Hematopoietic multipotent progenitor cell treated with erythropoietin and hydrocortisone succinate and interleukin-3 and kit ligand, for 15 days (in vitro differentiated cells): Measurements from ENCODE around the gene TNS3.

Experiments used
- DNase-seq: peaks from one replicate; pipeline ENCODE4 v3.0.0-alpha.2; 2015; ENCODE audit warnings: low spot score

The TNS3 gene

DNA sequence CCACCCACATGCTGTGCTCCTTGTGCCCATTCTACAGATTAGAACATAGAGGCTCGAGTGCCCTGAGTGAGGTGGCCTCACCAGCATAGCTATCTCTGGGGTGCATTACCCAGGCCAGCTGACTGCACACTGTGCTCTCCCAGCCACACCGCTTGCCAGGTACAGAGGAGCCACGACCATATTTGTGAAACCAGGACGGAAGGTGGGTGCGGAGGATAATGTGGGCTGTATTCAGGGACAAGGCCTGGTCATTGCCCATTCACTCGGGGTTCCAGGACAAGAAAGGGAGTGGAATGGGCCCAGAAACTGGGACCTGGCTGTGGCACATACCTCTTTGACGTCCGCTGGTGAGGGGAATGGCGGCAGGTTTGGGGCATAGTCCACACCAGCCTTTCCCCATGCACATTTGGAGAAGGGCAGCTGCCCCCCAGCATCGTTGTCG lies 236.0 kb downstream of the TNS3 start:
- DNase-seq, result no peak

DNA sequence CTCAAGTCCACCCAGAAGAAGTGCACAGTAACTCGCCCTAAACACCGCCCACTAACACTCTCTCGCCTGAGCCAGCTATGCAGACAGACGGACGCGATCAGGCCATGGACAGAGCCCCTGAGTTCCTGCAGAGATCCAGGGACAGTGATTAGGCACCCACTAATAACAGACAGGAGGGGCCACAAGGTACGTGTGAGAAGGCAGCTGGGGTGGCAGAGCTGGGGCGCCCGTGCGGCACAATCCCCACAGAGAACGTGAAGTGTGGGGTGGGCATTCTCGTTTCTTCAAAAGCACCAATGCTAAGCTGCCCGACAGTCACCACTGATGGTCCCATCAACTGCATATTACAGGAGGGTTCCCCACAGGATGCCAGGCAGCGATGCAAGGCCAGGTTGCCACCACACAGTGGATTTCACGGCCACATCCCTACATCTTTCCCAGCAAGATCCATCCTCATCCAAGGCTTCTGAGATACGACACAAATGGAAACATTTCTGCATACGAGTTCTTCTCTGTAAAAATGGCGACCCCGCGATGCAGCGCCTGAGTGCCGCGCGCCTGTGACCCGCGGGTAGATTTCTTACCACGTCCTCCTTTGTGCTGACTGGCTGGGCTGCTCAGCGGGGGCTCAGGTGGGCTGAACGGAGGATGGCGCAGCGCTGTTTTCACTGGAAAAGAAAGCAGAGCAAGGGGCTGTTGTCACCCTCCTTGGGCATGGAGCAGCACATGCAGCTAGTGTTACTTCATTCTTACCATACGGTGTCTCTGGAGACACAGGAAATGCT lies 237.5 kb downstream of the TNS3 start:
- DNase-seq, result no peak

DNA sequence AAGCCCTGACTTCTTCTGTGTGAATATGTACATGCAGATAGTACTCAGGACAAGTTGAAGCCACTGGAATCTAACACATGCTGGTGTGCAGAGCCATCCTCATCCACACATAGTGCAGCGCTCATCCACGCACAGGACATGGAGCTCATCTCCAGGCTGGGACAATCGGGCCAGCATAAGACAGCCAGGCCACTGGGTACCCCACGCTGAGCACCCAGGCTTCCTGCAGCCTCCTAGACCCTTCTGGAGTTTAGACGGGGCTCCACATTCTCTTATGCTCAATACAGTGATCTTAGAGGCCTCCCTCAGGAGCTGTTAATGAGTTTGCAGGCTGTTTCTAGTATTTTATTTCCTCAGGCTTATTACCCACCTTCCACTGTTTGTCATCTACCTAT lies 238.9 kb downstream of the TNS3 start:
- DNase-seq, result no peak

GRCh38 chr7:47342296-47343060 lies 239.4 kb downstream of the TNS3 start:
- DNase-seq, result peak; percentile 95

- no peak for DNase-seq
These were observed 241.4 kb downstream of the TNS3 start for GRCh38 chr7:47340517-47340916.

GRCh38 chr7:47338026-47338425 lies 243.9 kb downstream of the TNS3 start:
- no peak for DNase-seq

DNA sequence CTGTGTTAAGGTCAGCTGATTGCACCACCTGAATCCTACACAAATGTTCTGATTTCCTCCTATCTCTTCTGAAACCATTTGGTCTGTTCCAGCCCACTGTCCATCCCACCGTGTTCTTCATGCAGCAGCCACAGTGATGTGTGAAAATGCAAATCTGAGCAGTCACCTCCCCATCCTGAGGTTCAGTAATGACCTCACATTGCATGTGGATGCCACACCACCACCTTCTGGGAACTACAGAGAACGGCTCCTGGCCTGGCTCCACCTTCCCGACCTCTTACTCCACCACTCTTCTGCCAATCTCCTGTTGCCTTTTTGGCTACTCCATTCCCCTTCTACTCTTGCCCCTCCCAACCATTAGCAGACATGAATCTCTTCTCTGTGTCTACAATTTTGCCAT lies 244.4 kb downstream of the TNS3 start:
- no peak for DNase-seq

GRCh38 chr7:47336472-47337425 lies 245.2 kb downstream of the TNS3 start:
- DNase-seq, result no peak

- no peak for DNase-seq
These were observed 246.1 kb downstream of the TNS3 start for GRCh38 chr7:47335557-47336471.

GRCh38 chr7:47335071-47335470 lies 246.8 kb downstream of the TNS3 start:
- DNase-seq, result no peak

DNA sequence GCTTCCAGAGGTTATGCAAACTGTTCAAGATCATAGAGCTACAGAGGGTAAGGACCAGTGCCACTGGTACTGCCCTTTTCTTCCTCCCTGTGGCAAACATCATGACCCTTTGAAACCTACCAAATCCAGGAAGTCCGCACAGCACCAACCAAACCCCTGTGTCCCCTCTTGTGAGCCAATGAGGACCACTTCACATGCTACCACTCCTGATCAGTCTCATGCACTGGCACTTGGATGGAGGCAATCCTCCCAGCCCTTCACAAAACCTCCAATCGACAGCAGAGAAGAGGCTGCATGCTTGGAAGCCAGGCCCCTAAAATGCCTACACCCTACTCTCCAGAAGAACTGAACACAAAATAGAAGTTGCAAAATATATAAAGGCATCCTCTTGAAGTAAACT lies 248.0 kb downstream of the TNS3 start:
- no peak for DNase-seq

GRCh38 chr7:47333554-47333887 lies 248.4 kb downstream of the TNS3 start:
- DNase-seq, result no peak

DNA sequence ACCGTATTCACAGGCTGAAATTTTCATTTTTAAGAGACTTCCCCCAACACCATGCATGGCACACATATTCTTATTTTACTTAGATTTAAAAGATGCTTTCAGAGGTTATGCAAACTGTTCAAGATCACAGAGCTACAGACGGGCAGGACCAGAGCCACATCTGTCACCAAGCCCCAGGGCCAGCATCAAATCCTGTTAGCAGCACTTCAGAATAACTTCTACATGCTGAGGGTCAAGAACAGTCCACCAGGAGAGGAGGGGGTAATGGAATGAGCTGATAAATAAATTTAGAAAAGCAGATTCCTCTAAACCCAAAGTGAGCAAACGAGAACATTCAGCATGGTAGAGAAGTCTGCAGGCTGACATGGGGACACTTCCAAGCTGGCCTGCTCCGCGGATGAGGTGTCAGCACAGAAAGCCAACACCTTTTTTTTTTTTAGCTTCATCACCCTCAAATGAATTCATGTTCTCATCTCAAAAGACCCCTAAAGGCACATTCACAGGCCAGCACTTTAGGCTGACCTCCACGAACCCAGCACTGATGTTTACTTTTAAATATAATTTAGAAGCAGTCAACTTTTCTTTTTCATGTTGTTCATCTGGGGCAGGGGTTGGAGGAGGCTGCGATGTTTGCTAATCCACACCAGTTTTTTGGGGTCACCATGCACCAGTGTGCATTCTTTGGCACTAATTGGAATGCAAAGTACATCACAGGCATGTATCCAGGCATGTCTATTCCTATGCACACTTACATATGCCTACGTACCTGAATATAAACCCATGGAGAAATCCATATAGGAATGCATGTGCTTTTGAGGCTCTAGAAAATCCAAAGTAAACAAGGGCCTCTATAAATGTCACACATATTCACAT lies 249.0 kb downstream of the TNS3 start:
- no peak for DNase-seq

- DNase-seq, result no peak
These were observed 249.7 kb downstream of the TNS3 start for GRCh38 chr7:47332213-47332612.

DNA sequence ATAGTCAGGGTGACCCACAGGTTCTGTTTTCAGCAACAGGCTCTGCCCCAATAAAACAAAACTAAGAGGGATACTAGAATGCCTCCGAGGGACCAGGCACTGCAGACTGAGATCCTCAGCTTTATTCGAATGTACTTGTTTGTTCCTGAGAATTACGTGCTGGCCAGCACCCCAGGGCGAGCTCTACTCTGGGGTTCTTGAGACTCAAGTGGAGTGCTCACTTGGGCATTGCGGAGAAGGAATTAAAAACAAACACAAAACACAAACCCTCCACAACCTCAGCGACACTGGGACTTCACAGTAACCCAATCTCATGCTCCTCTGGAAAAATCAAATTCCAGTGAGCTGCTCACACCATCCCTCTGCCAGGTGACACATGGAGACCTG lies 250.7 kb downstream of the TNS3 start:
- no peak for DNase-seq

DNA sequence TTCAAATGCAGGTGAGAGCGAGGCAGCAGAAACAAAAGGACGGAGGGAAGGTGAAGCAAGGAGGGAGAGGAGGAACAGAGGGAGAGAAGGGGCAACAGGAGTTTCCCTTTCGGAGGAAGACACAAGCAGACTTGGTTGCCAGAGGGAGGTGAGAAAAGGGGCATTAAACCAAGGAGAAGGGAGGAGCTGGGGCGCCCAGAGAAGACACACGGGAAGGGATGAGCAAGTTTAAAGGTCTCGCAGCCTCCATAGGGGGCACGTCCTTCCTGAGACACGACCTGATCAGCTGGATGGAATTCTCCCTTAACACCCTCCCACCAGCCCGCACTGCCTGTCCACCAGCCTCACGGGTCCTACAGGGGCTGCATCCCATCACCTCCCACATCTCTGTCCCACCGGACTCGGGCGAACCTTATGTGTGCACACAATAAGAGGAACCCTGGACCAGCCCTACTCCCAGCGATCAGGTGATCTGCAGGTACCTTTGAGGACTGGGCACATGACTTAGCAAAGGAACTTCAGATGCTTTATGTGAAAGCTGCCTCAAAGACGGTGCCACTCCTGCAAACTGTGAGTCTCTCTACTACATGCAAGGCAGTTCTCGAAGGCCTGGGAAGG lies 251.2 kb downstream of the TNS3 start:
- no peak for DNase-seq

GRCh38 chr7:47330026-47330425 lies 251.9 kb downstream of the TNS3 start:
- no peak for DNase-seq

DNA sequence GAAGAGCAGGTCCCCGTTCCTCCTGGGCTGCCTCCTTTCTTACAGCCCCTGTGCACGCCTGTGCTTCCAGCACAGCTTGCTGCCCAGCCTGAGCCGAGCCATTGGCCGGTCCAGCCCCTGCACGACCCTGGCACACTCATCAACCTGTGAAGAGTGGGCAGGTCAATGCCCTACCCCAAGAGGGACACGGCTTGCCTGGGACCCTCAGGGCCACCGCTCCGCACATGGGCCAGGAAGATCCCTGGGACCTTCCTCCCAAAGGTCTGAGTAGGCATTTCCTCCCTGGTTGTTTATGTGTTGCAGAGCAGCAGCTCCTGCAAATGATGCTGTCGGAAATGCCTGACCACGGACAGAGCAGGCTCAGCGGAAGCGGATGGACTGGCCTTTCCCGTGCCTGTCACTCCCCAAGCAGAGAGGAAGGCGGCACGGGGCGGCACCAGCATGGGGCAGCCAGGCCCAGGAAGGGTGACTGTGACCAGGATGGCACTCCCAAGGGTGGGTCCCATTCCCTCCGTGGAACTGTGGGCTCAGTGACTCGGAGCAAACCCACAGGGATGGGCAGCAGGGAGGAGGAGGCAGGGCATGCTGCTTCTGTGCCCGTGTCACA lies 252.5 kb downstream of the TNS3 start:
- DNase-seq, result no peak
